Activated CD4-positive, alpha-beta T cell treated with anti-CD3 and anti-CD28 coated beads for 4 hours (primary cell): Measurements from ENCODE around the gene SMARCC1.

ENCODE experiments used
- DNase-seq, 2 donors: peaks; one replicate each; pipeline ENCODE4 v3.0.0-alpha.2; 2020

SMARCC1 gene

GRCh38 chr3:47583320-47584075, 198.2 kb downstream of the SMARCC1 start:
- no peak for DNase-seq

GRCh38 chr3:47581835-47582234, 199.9 kb downstream of the SMARCC1 start:
- no peak for DNase-seq

GRCh38 chr3:47581422-47581821, 200.3 kb downstream of the SMARCC1 start:
- no peak for DNase-seq

GRCh38 chr3:47580481-47580880, 201.2 kb downstream of the SMARCC1 start:
- no peak for DNase-seq

GRCh38 chr3:47579875-47580274, 201.8 kb downstream of the SMARCC1 start:
- DNase-seq, result no peak

GRCh38 chr3:47578691-47579632, 202.7 kb downstream of the SMARCC1 start, which contains the start of gene CSPG5:
Gene CSPG5 (minus strand): TSS chr3:47578865. CDS start chr3:47578693, 172 bp downstream.
- DNase-seq, result peak; percentile 6 to 7

- DNase-seq, result peak; percentile 29 to 43
Measured at GRCh38 chr3:47578119-47578632, 203.5 kb downstream of the SMARCC1 start.

GRCh38 chr3:47577583-47578118, 204.0 kb downstream of the SMARCC1 start:
- DNase-seq, result no peak

GRCh38 chr3:47573190-47574172, 208.2 kb downstream of the SMARCC1 start:
- DNase-seq, result no peak

GRCh38 chr3:47571391-47572175, 210.1 kb downstream of the SMARCC1 start:
- no peak for DNase-seq

GRCh38 chr3:47568901-47569300, 212.8 kb downstream of the SMARCC1 start:
- no peak for DNase-seq

GRCh38 chr3:47567149-47567548, 214.5 kb downstream of the SMARCC1 start:
- no peak for DNase-seq

- no peak for DNase-seq
Measured at GRCh38 chr3:47566667-47567066, 215.0 kb downstream of the SMARCC1 start.

GRCh38 chr3:47565734-47566550, 215.8 kb downstream of the SMARCC1 start:
- DNase-seq, result no peak

- no peak for DNase-seq
Measured at GRCh38 chr3:47556351-47556750, 225.3 kb downstream of the SMARCC1 start.

- no peak for DNase-seq
Measured at GRCh38 chr3:47554335-47554734, 227.4 kb downstream of the SMARCC1 start.

- no peak for DNase-seq
Measured at GRCh38 chr3:47553407-47553806, 228.3 kb downstream of the SMARCC1 start.

- no peak for DNase-seq
Measured at GRCh38 chr3:47542471-47543173, 239.1 kb downstream of the SMARCC1 start.

- DNase-seq, result no peak
Measured at GRCh38 chr3:47541583-47542108, 240.0 kb downstream of the SMARCC1 start.
